Activated T-cell treated with anti-CD3 and anti-CD28 coated beads, Interleukin-2, amount 50 U/mL, for 24 hours (primary cell): ENCODE data around the gene PDXK.

ENCODE experiments used
- DNase-seq: peaks from one replicate; pipeline ENCODE4 v3.0.0-alpha.2; 2020
- H3K27ac Mint-ChIP-seq: 2 replicates; pipeline ENCODE4 v1.8.0; 2020; ENCODE audit warnings: mild to moderate bottlenecking, mixed read lengths
- H3K27me3 Mint-ChIP-seq: 2 replicates; pipeline ENCODE4 v1.8.0; 2020; ENCODE audit warnings: mixed read lengths
- H3K36me3 Mint-ChIP-seq: 2 replicates; pipeline ENCODE4 v1.8.0; 2020; ENCODE audit warnings: low read depth, mixed read lengths
- H3K4me1 Mint-ChIP-seq: 2 replicates; pipeline ENCODE4 v1.8.0; 2020; ENCODE audit warnings: low read depth, mixed read lengths
- H3K4me3 Mint-ChIP-seq: 2 replicates; pipeline ENCODE4 v1.8.0; 2020; ENCODE audit warnings: mild to moderate bottlenecking, moderate library complexity, mixed read lengths
- H3K9me3 Mint-ChIP-seq: 2 replicates; pipeline ENCODE4 v1.8.0; 2020; ENCODE audit warnings: mixed read lengths

The PDXK gene

DNA sequence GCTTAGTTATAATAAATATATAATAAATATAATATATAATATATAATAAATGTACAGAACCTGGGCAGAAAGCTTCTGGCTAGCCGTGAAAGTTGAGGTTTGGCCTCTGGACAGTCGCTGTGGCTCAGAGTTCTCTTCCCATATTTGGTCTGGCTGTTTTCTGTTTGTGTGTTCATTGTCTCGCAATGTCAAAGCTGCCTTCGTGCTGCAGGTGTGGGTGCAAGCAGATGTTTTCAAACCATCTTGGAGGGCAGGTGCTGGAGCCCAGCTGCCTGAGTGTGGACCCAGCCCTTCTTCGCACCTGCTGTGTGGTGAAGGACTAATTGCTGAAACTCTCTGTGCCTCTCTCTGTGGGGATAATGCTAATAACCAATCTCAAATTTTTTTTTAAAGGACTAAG lies 60.7 kb downstream of the PDXK start:
- H3K27me3 Mint-ChIP-seq: no peaks in the 10 kb centered on the region
- H3K4me1 Mint-ChIP-seq: peaks cover 59% of the 10 kb centered on the region
- no peak overlapping the region for H3K4me3 Mint-ChIP-seq
- peak overlapping the region; percentile 29 for H3K27ac Mint-ChIP-seq
- DNase-seq: no peak
- no peaks in the 10 kb centered on the region for H3K9me3 Mint-ChIP-seq
- peaks cover 9% of the 10 kb centered on the region for H3K36me3 Mint-ChIP-seq

DNA sequence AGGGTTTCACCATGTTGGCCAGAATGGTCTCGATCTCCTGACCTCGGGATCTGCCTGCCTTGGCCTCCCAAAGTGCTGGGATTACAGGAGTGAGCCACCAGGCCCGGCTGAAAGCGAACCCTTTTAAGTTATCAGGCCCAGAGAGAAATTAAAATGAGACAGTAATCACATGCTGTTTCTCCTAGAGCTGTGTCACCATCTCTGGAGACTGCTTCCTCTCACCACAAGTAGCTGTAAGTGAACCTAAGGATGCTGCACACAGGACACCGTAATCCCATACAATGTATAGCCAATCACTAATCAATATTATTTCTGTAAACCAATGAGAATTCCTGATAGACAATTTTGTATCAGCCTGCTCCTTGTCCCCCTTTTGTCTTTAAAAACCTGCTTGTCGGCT lies 62.9 kb downstream of the PDXK start:
- H3K36me3 Mint-ChIP-seq: no peaks in the 10 kb centered on the region
- no peak overlapping the region for H3K4me3 Mint-ChIP-seq
- no peaks in the 10 kb centered on the region for H3K27me3 Mint-ChIP-seq
- DNase-seq: no peak
- H3K27ac Mint-ChIP-seq: peak overlapping the region; percentile 94
- peaks cover 49% of the 10 kb centered on the region for H3K4me1 Mint-ChIP-seq
- H3K9me3 Mint-ChIP-seq: no peaks in the 10 kb centered on the region

- Mint-ChIP-seq H3K4me3 (peak overlapping the region; percentile 35), H3K36me3 (no peaks in the 10 kb centered on the region), H3K27ac (peak overlapping the region; percentile 94), H3K27me3 (no peaks in the 10 kb centered on the region), H3K9me3 (no peaks in the 10 kb centered on the region), H3K4me1 (peaks cover 47% of the 10 kb centered on the region)
- no peak for DNase-seq
These were observed 63.6 kb downstream of the PDXK start for GRCh38 chr21:43782431-43783097.

- no peaks in the 10 kb centered on the region for H3K27me3 Mint-ChIP-seq
- H3K9me3 Mint-ChIP-seq: no peaks in the 10 kb centered on the region
- peaks cover 43% of the 10 kb centered on the region for H3K4me1 Mint-ChIP-seq
- H3K4me3 Mint-ChIP-seq: peak overlapping the region; percentile 35
- no peak for DNase-seq
- H3K36me3 Mint-ChIP-seq: no peaks in the 10 kb centered on the region
- peak overlapping the region; percentile 94 for H3K27ac Mint-ChIP-seq
These were observed 64.3 kb downstream of the PDXK start for GRCh38 chr21:43783098-43783700.

- Mint-ChIP-seq H3K4me1 (peaks cover 28% of the 10 kb centered on the region), H3K9me3 (no peaks in the 10 kb centered on the region), H3K27ac (no peak overlapping the region), H3K27me3 (no peaks in the 10 kb centered on the region), H3K4me3 (no peak overlapping the region), H3K36me3 (peaks cover 9% of the 10 kb centered on the region)
- DNase-seq: no peak
These were observed 66.2 kb downstream of the PDXK start for GRCh38 chr21:43785134-43785533.

DNA sequence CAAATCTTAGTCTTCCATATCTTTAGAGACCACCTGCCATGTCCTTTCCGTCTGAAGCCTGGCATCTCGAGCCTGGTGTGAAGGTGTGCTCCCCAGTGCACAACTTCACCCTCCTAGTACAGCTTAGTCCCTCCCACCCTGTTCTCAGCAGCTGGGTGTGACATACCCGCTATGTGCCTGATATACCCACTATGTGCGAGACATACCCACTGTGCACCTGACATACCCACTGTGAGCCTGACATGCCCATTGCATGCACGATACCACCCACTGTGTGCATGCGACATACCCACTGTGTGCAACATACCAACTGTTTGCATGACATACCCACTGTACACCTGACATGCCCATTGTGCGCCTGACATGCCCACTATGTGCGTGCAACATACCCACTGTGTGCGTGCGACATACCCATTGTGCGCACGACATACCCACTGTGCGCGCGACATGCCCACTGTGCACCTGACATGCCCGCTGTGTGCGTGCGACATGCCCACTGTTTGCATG lies 67.4 kb downstream of the PDXK start:
- H3K4me1 Mint-ChIP-seq: peaks cover 34% of the 10 kb centered on the region
- no peak overlapping the region for H3K27ac Mint-ChIP-seq

DNA sequence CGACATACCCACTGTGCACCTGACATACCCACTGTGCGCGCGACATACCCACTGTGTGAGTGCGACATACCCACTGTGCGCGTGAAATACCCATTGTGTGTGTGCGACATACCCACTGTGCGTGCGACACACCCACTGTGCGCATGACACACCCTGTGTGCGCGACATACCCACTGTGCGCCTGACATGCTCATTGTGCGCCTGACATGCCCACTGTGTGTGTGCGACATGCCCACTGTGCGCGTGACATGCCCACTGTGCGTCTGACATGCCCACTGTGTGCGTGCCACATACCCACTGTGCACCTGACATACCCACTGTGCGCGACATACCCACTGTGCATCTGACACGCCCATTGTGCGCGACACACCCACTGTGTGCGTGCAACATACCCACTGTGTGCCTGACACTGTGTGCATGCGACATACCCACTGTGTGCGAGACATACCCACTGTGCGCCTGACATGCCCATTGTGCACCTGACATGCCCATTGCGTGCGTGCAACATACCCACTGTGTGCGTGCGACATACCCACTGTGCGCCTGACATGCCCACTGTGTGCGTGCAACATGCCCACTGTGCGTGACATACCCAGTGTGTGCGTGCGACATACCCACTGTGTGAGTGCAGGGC lies 68.0 kb downstream of the PDXK start:
- Mint-ChIP-seq H3K27ac (no peak overlapping the region), H3K9me3 (no peaks in the 10 kb centered on the region), H3K4me3 (no peak overlapping the region), H3K27me3 (no peaks in the 10 kb centered on the region), H3K4me1 (peaks cover 36% of the 10 kb centered on the region), H3K36me3 (peaks cover 26% of the 10 kb centered on the region)
- DNase-seq: no peak

More for the DNA sequence above, 67.4 kb downstream of the PDXK start:
- DNase-seq: no peak
- Mint-ChIP-seq H3K9me3 (no peaks in the 10 kb centered on the region), H3K4me3 (no peak overlapping the region), H3K36me3 (peaks cover 22% of the 10 kb centered on the region), H3K27me3 (no peaks in the 10 kb centered on the region)

GRCh38 chr21:43789276-43790009 lies 70.5 kb downstream of the PDXK start, which contains the start of gene RRP1:
Gene RRP1, plus strand, starts transcription at chr21:43789577. Its CDS starts 53 bp downstream, at chr21:43789630.
- no peaks in the 10 kb centered on the region for H3K9me3 Mint-ChIP-seq
- peak within 1 kb of the TSS; percentile 97 for H3K27ac Mint-ChIP-seq
- peaks cover 51% of the 10 kb centered on the region for H3K36me3 Mint-ChIP-seq
- H3K4me3 Mint-ChIP-seq: peak within 1 kb of the TSS; percentile 97
- DNase-seq: peak; percentile 99
- no peaks in the 10 kb centered on the region for H3K27me3 Mint-ChIP-seq
- H3K4me1 Mint-ChIP-seq: peaks cover 31% of the 10 kb centered on the region

DNA sequence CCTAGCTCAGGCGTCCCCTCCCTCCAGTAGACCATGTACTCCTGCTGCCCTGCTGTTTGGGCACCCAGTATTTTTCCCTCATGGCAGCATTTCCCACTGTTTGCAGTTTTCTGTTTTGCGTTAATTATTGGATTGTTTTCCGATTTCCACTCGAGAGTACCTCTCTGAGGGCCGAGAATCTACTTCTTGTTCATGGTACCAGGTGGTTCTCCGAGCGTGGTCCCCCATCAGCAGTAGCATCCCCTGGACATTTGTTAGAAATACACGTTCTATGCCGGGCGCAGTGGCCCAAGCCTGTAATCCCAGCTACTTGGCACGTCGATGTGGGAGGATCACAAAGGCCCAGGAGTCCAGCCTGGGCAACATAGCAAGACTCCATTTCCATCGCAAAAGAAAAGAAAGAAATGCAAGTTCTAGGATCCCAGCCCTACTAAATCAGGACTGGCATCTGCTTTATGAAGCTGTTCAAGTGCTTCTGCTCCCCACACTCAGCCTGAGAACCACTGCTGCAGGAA lies 71.1 kb downstream of the PDXK start:
- Mint-ChIP-seq H3K36me3 (peaks cover 57% of the 10 kb centered on the region), H3K27me3 (no peaks in the 10 kb centered on the region), H3K4me1 (peaks cover 33% of the 10 kb centered on the region), H3K9me3 (no peaks in the 10 kb centered on the region), H3K4me3 (peak overlapping the region; percentile 97), H3K27ac (peak overlapping the region; percentile 97)
- DNase-seq: no peak

DNA sequence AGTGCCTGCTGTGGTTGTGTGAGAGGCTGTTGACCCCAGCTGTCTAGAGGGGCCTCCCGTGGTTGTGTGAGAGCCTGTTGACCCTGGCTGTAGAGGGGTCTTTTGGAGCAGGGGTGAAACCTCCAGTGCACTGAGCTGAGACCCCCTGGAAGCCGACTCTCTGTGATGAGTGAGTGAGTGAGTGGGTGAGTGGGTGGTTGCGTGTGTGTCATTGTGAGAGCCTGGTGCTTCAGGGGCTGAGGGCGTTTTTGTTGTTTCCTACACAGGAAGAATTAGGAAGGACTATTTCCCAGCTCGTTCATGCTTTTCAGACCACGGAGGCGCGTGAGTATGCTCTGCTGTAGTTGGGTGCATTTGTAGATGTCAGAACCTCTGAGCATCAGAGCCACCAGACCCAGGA lies 73.5 kb downstream of the PDXK start:
- DNase-seq: no peak
- H3K9me3 Mint-ChIP-seq: no peaks in the 10 kb centered on the region

GRCh38 chr21:43793243-43793642 lies 74.3 kb downstream of the PDXK start:
- H3K9me3 Mint-ChIP-seq: no peaks in the 10 kb centered on the region
- H3K4me1 Mint-ChIP-seq: peaks cover 33% of the 10 kb centered on the region
- peak overlapping the region; percentile 70 for H3K27ac Mint-ChIP-seq
- no peak for DNase-seq
- H3K36me3 Mint-ChIP-seq: peaks cover 89% of the 10 kb centered on the region
- no peaks in the 10 kb centered on the region for H3K27me3 Mint-ChIP-seq
- no peak overlapping the region for H3K4me3 Mint-ChIP-seq

More for the DNA sequence above, 73.5 kb downstream of the PDXK start:
- Mint-ChIP-seq H3K4me3 (peak overlapping the region; percentile 67), H3K27me3 (no peaks in the 10 kb centered on the region), H3K36me3 (peaks cover 81% of the 10 kb centered on the region), H3K27ac (peak overlapping the region; percentile 70), H3K4me1 (peaks cover 33% of the 10 kb centered on the region)

- no peaks in the 10 kb centered on the region for H3K27me3 Mint-ChIP-seq
- H3K36me3 Mint-ChIP-seq: peaks cover 97% of the 10 kb centered on the region
- no peak overlapping the region for H3K4me3 Mint-ChIP-seq
- no peak for DNase-seq
- H3K9me3 Mint-ChIP-seq: no peaks in the 10 kb centered on the region
- H3K4me1 Mint-ChIP-seq: peaks cover 33% of the 10 kb centered on the region
- H3K27ac Mint-ChIP-seq: peak overlapping the region; percentile 55
These were observed 75.4 kb downstream of the PDXK start for GRCh38 chr21:43794311-43794710.

- Mint-ChIP-seq H3K27ac (no peak overlapping the region), H3K4me1 (peaks cover 33% of the 10 kb centered on the region), H3K9me3 (no peaks in the 10 kb centered on the region), H3K4me3 (no peak overlapping the region), H3K36me3 (peaks cover 97% of the 10 kb centered on the region), H3K27me3 (no peaks in the 10 kb centered on the region)
- no peak for DNase-seq
These were observed 75.9 kb downstream of the PDXK start for GRCh38 chr21:43794857-43795256.

- Mint-ChIP-seq H3K4me3 (no peak overlapping the region), H3K36me3 (peaks cover 99% of the 10 kb centered on the region), H3K27me3 (no peaks in the 10 kb centered on the region)
These were observed 78.5 kb downstream of the PDXK start for GRCh38 chr21:43797415-43797814.

More at GRCh38 chr21:43797415-43797814, 78.5 kb downstream of the PDXK start:
- Mint-ChIP-seq H3K4me1 (peaks cover 15% of the 10 kb centered on the region), H3K9me3 (no peaks in the 10 kb centered on the region), H3K27ac (no peak overlapping the region)
- no peak for DNase-seq
